HG03442 (cell line): ENCODE results near the gene DCHS1.

Experiments used
- ATAC-seq: cut with Tn5 transposase; IDR thresholded peaks from one replicate; pipeline ENCODE4 v1.9.1; 2021; ENCODE audit warnings: mild to moderate bottlenecking, moderate library complexity; ENCODE audit not compliant: unreplicated experiment

DCHS1 gene

GRCh38 chr11:6599449-6599848 lies 56.2 kb downstream of the DCHS1 start:
- ATAC-seq, result no peak

- ATAC-seq, result no peak
Measured at GRCh38 chr11:6598555-6598954, 57.1 kb downstream of the DCHS1 start.

- ATAC-seq, result no peak
Measured at GRCh38 chr11:6596239-6596877, 59.3 kb downstream of the DCHS1 start.

- no peak for ATAC-seq
Measured at GRCh38 chr11:6594142-6594768, 61.4 kb downstream of the DCHS1 start.

DNA sequence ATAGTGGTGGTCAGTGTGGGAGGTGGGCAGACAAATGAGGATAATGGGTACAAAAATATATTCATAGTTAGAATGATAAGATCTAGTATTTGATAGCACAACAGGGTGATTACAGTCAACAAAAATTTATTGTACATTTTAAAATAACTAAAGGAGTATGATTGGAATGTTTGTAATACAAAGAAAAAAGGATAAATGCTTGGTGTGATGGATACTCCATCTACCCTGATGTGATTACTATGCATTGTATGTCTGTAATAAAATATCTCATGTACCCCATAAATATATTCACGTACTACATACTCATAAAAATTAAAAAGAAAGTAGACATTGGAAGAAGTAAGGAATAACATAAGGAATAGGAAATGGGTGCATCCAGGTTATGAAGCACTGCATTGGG lies 67.6 kb downstream of the DCHS1 start:
- ATAC-seq, result no peak

GRCh38 chr11:6587360-6587953 lies 68.2 kb downstream of the DCHS1 start:
- no peak for ATAC-seq

- ATAC-seq, result no peak
Measured at GRCh38 chr11:6586434-6587359, 68.9 kb downstream of the DCHS1 start.

DNA sequence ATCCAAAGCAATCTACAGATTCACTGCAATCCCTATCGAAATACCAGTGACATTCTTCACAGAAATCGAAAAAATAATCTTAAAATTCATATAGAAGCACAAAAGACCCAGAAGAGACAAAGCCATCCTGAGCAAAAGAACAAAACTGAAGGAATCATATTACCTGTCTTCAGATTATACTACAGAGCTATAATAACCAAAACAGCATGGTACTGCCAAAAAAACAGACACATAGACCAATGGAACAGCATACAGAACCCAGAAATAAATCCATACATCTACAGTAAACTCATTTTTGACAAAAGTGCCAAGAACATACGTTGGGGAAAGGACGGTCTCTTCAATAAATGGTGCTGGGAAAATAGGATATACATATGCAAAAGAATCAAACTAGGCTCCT lies 71.1 kb downstream of the DCHS1 start:
- no peak for ATAC-seq

DNA sequence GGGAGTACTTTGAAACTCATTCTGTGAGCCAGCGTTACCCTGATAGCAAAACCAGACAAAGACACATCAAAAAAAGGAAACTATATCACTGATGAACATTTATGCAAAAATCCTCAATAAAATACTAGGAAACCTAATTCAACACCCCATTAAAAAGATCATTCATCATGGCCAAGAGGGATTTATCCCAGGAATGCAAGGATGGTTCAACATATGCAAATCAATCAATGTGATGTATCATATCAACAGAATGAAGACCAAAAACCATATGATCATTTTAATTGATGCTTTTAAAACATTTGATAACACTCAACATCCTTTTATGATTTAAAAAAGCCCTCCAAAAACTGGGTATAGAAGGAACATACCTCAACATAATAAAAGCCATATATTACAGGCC lies 72.0 kb downstream of the DCHS1 start:
- no peak for ATAC-seq

GRCh38 chr11:6579681-6580080 lies 75.9 kb downstream of the DCHS1 start:
- ATAC-seq, result no peak

GRCh38 chr11:6578134-6578533 lies 77.5 kb downstream of the DCHS1 start:
- ATAC-seq, result no peak

DNA sequence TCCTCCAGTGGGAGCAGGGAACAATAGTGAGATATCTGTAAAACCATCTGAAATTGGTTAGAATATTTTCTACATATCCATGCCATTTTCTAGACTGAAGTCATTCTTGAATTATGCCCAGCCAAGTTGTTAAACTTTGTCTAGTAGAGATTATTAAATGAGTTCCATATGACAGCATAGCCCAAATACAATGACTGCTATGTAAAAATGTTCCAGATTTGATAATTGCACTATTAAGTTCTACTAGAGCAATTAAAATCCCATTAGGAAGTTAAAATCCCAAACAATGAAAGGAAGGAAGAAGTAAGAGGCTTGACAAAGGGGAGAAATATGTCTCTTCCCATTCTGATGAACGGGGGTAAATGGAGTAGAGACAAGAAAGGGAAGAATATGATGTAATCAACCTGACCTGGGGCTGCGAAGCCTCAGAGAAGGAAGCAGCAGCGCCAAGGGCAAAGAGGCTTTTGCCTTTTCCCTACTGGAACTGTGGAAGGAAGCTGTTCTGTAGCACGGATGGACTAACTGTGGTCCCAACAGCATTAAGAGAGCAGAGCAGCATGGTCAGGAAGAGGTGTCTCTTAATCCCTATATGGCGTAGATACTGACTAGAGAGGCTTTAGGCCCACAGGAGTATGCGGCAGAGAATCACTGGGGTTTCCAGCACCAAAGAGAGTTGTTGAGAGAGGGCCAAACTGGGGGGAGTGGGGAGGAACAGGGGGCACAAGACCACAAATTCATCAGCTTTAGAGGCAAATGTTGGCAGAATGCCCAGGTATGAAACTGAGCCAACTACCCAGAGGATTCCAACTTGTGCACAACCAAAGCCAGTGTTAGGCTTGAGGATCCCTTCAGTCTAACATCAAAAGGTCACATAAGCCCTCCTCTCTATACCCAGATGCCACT lies 78.9 kb downstream of the DCHS1 start:
- ATAC-seq, result no peak

- ATAC-seq, result no peak
Measured at GRCh38 chr11:6574816-6575715, 80.5 kb downstream of the DCHS1 start.

- no peak for ATAC-seq
Measured at GRCh38 chr11:6572215-6572614, 83.4 kb downstream of the DCHS1 start.

DNA sequence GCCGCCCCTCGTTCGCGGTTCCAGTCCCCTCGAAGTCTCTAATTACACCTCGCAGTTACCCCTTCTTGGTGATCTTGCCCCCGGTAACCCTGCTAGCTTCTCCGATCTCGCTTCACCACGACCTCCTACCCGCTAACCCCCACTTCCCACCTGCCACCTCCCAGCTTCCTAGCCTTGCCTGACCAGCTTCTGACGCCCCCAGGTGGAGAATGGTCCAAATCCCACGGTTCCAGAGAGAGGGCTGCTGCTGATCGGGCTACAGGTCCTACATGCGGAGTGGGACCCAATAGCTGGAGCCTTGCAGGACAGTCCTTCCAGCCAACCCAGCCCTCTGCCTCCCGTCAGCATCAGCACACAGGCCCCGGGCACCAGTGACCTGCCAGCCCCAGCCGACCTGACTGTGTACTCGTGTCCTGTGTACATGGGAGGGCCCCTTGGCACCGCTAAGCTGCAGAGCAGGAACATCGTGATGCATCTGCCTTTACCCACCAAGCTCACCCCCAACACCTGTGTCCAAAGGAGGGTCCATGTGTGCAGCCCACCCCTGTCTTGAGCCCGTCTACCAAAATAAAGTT lies 84.1 kb downstream of the DCHS1 start:
- ATAC-seq, result no peak
